Muscle layer of colon (tissue), 2 donors: ENCODE data around the gene LPCAT1.
"Not testable (repeated sequence)": the region's sequence is repeated elsewhere in the genome, so short reads cannot be mapped to it uniquely, and the experiment has no call there.

ENCODE experiments used
- H3K27ac ChIP-seq: one replicate; pipeline ENCODE4 v1.7.0; 2013; ENCODE audit warnings: low read depth, mild to moderate bottlenecking, low read length, moderate library complexity
- H3K27me3 ChIP-seq, 2 donors: one replicate each; pipeline ENCODE4 v1.7.0; 2013; ENCODE audit warnings: low read length in 2 of 2, mild to moderate bottlenecking in 2 of 2; ENCODE audit not compliant: insufficient read depth in 2 of 2, control insufficient read depth in 1 of 2
- H3K36me3 ChIP-seq: one replicate; pipeline ENCODE4 v1.7.0; 2013; ENCODE audit warnings: mild to moderate bottlenecking, low read length; ENCODE audit not compliant: insufficient read depth
- H3K4me1 ChIP-seq: one replicate; pipeline ENCODE4 v1.7.0; 2013; ENCODE audit warnings: mild to moderate bottlenecking, low read length; ENCODE audit not compliant: insufficient read depth
- H3K4me3 ChIP-seq, 2 donors: one replicate each; pipeline ENCODE4 v1.7.0; 2013; ENCODE audit warnings: low read length in 2 of 2, low read depth in 1 of 2, mild to moderate bottlenecking in 1 of 2, moderate library complexity in 1 of 2
- H3K9ac ChIP-seq: one replicate; pipeline ENCODE4 v1.7.0; 2013; ENCODE audit warnings: low read length
- H3K9me3 ChIP-seq: one replicate; pipeline ENCODE4 v1.7.0; 2013; ENCODE audit warnings: mild to moderate bottlenecking, low read length
- donor health status: abdominal sarcoma.
- donor health status: Adenocarcinoma of cecum.

The LPCAT1 gene

GRCh38 chr5:1475544-1475900 is 48.2 kb downstream of the LPCAT1 start:
- peaks cover 24% of the 10 kb centered on the region for H3K36me3 ChIP-seq
- H3K4me1 ChIP-seq, H3K27ac ChIP-seq: not testable (repeated sequence)

GRCh38 chr5:1474866-1475543 is 48.8 kb downstream of the LPCAT1 start:
- peaks cover 24% of the 10 kb centered on the region for H3K36me3 ChIP-seq
- H3K9ac ChIP-seq, result no peak overlapping the region
- H3K9me3 ChIP-seq, result no peaks in the 10 kb centered on the region
- H3K27me3 ChIP-seq, result no peaks in the 10 kb centered on the region
- no peak overlapping the region for H3K27ac ChIP-seq
- no peak overlapping the region for H3K4me3 ChIP-seq
- H3K4me1 ChIP-seq, result no peaks in the 10 kb centered on the region

More at GRCh38 chr5:1475544-1475900, 48.2 kb downstream of the LPCAT1 start:
- not testable (repeated sequence) for H3K9me3 ChIP-seq, H3K4me3 ChIP-seq, H3K9ac ChIP-seq, H3K27me3 ChIP-seq

- H3K36me3 ChIP-seq, result peaks cover 24% of the 10 kb centered on the region
- no peak overlapping the region for H3K27ac ChIP-seq
- H3K27me3 ChIP-seq, result no peaks in the 10 kb centered on the region
- H3K9ac ChIP-seq, result no peak overlapping the region
- no peaks in the 10 kb centered on the region for H3K9me3 ChIP-seq
- no peaks in the 10 kb centered on the region for H3K4me1 ChIP-seq
- H3K4me3 ChIP-seq, result no peak overlapping the region
Measured at GRCh38 chr5:1474183-1474839, 49.4 kb downstream of the LPCAT1 start.

- no peaks in the 10 kb centered on the region for H3K27me3 ChIP-seq
- no peak overlapping the region for H3K27ac ChIP-seq
- peaks cover 24% of the 10 kb centered on the region for H3K36me3 ChIP-seq
- H3K4me3 ChIP-seq, result no peak overlapping the region
- H3K4me1 ChIP-seq, result no peaks in the 10 kb centered on the region
- H3K9ac ChIP-seq, result no peak overlapping the region
- no peaks in the 10 kb centered on the region for H3K9me3 ChIP-seq
Measured at GRCh38 chr5:1473746-1474145, 50.0 kb downstream of the LPCAT1 start.

GRCh38 chr5:1472964-1473628 is 50.7 kb downstream of the LPCAT1 start:
- Histone ChIP-seq H3K4me1 (no peaks in the 10 kb centered on the region), H3K36me3 (peaks cover 24% of the 10 kb centered on the region), H3K27ac (no peak overlapping the region), H3K4me3 (no peak overlapping the region), H3K9me3 (no peaks in the 10 kb centered on the region), H3K9ac (no peak overlapping the region), H3K27me3 (no peaks in the 10 kb centered on the region)

GRCh38 chr5:1471997-1472963 is 51.5 kb downstream of the LPCAT1 start:
- Histone ChIP-seq H3K27me3 (no peaks in the 10 kb centered on the region), H3K9me3 (no peaks in the 10 kb centered on the region)

GRCh38 chr5:1471240-1471853 is 52.4 kb downstream of the LPCAT1 start:
- H3K27me3 ChIP-seq, result no peaks in the 10 kb centered on the region
- no peak overlapping the region for H3K9ac ChIP-seq
- no peak overlapping the region for H3K4me3 ChIP-seq
- H3K27ac ChIP-seq, result no peak overlapping the region
- no peaks in the 10 kb centered on the region for H3K4me1 ChIP-seq
- peaks cover 16% of the 10 kb centered on the region for H3K36me3 ChIP-seq
- no peaks in the 10 kb centered on the region for H3K9me3 ChIP-seq

More at GRCh38 chr5:1471997-1472963, 51.5 kb downstream of the LPCAT1 start:
- H3K27ac ChIP-seq, result no peak overlapping the region
- H3K36me3 ChIP-seq, result peaks cover 24% of the 10 kb centered on the region
- no peak overlapping the region for H3K9ac ChIP-seq
- H3K4me3 ChIP-seq, result no peak overlapping the region
- no peaks in the 10 kb centered on the region for H3K4me1 ChIP-seq

- Histone ChIP-seq H3K27ac (no peak overlapping the region), H3K4me1 (no peaks in the 10 kb centered on the region), H3K9me3 (no peaks in the 10 kb centered on the region), H3K36me3 (peaks cover 13% of the 10 kb centered on the region), H3K27me3 (no peaks in the 10 kb centered on the region), H3K9ac (no peak overlapping the region), H3K4me3 (no peak overlapping the region)
Measured at GRCh38 chr5:1470762-1471211, 53.0 kb downstream of the LPCAT1 start.

- H3K36me3 ChIP-seq, result peaks cover 13% of the 10 kb centered on the region
Measured at GRCh38 chr5:1468629-1469527, 54.9 kb downstream of the LPCAT1 start.

GRCh38 chr5:1468247-1468612 is 55.5 kb downstream of the LPCAT1 start:
- Histone ChIP-seq H3K27ac (no peak overlapping the region), H3K36me3 (peaks cover 19% of the 10 kb centered on the region)

More at GRCh38 chr5:1468629-1469527, 54.9 kb downstream of the LPCAT1 start:
- Histone ChIP-seq H3K4me3 (no peak overlapping the region), H3K27me3 (no peaks in the 10 kb centered on the region), H3K9ac (no peak overlapping the region), H3K4me1 (no peaks in the 10 kb centered on the region), H3K9me3 (no peaks in the 10 kb centered on the region), H3K27ac (no peak overlapping the region)

More at GRCh38 chr5:1468247-1468612, 55.5 kb downstream of the LPCAT1 start:
- no peak overlapping the region for H3K9ac ChIP-seq
- H3K4me3 ChIP-seq, result no peak overlapping the region
- no peaks in the 10 kb centered on the region for H3K4me1 ChIP-seq
- H3K27me3 ChIP-seq, result no peaks in the 10 kb centered on the region
- no peaks in the 10 kb centered on the region for H3K9me3 ChIP-seq
